ENCODE data around the gene IFIT1B.

The IFIT1B gene

DNA sequence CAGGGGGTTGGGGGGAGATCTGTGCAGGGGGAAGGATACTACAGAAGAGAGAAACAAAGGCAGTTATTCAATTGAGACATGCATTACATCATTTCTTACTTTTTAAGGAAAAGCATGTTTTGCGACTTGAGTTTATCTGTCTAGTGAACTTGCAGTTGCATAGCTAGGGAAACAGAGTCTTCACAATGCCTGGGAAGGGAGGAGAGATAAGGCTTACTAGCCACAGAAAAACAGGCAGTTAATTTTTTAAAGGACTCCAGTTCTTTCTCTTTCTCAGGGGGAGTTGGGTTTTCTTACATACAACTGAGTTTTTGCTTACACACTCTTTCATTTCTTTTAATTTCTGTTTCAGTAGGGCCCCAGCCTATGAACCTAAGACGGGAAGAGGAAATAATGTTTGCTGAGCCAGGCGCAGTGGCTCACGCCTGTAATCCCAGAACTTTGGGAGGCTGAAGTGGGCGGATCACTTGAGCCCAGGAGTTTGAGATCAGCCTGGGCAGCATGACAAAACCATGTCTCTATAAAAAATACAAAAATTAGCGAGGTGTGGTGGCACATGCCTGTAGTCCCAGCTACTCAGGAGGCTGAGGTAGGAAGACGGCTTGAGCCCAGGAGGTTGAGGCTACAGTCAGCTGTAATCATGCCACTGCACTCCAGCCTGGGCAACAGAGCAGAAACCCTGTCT is 27.1 kb upstream of the IFIT1B start:
- DNase-seq = peak; percentile 83

DNA sequence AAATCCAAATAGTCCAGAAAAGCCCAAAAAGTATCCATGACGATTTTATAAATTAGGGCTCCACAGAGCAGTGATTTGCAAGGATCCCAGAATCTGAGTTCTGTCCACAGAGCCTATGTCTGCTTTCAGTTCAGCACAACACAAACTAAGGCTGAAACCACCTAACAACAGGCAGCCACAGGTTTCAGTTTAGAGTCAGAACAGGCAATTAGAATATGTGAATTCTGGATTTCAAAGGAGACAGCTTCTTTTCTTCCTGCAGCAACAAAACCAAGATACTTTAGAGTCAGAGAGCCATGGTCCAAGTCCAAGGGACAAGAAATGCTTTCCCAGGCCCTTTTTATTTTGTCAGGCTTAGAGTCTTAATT is 26.5 kb upstream of the IFIT1B start:
- no peak for DNase-seq

DNA sequence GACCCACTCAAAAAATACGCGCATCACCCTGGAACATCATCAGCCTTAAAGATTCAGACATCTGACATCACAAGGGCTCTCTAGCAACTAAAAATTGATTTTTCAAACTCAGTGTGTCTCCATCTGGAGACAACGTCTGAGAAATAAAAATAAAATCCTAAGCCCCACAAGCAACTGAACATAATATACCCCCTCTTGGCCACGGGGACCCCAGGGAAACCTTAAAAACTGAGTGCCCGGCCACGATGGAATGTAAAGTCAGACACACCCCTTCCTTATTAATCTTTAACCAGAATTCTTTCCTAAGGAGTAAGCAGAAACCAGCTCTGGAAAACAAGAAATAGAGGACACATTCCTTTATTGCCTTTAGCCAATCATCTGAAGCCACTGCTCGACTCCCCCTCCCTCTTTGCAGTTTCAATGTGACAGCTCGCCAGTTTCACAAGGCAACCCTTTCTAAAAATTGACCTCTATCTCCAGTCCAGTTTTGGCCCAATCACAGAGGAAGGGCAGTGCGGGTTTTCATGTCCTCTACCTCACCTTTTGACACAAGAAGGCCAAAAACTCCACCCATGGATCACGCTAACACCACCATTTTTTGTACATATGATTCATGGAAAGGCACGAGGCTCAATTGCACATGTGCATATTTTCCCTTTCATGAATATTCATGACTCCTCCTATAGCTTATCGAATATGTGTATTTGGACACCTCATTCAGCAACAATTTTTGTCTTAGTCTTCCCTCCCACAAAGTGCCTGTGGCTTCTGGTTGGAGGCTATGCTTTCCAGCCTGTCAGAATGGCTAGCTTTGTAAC is 25.9 kb upstream of the IFIT1B start:
- no peak for DNase-seq

DNA sequence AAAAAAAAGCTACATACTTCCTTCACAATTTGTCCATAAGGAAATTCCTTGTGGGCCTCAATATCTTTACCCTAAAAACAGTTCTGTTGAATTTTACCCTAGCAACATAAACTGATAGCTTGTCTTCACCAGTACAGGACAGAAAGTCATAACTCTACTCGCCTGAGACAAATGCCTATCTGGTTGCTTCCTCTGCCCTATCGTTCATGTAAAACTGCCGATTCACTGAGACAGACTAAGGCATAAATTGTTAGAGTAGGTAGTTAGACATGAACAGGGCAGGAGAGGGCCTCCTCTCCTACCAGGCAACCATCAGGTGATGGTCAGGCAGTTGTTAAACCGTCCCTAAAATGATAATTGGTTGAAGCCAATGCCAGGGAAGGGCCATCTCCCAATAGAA is 25.1 kb upstream of the IFIT1B start:
- DNase-seq = no peak

DNA sequence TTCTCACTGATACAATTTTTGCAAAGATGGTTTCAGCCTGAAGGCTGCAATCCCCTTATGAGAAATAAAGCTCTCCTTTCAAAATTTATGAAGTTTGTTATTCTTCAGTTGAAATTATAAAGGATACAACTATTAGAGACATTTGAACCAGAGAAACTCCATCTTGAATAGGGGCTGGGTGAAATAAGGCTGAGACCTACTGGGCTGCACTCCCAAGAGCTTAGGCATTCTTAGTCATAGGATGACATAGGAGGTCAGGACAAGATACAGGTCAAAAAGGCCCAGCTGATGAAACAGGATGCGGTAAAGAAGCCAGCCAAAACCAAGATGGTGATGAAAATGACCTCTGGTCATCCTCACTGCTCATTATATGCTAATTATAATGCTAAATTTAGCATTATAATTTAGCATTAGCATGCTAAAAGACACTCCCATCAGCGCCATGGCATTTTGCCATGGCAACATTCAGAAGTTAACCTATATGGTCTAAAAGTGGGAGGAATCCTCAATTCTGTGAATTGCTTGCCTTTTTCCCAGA is 22.4 kb upstream of the IFIT1B start:
- DNase-seq = no peak

DNA sequence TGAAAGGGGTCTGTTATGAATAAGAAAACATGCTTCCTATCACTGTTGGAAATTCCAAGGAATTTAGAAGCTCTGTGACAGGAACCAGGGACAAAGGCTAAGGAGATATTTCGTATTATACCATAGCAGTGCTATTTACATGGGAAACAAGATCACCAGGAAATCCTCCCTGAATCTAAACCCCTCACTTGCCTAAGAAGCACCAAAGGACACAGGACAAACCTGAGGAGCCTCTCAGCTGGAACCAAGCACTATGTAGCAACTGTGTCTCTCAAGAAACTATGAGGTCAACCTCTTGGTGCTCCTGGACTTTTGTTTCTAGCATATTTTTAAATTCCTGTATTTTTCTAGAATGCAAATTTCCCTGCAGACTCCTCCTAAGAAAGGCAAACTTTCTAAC is 20.8 kb upstream of the IFIT1B start:
- DNase-seq = no peak

DNA sequence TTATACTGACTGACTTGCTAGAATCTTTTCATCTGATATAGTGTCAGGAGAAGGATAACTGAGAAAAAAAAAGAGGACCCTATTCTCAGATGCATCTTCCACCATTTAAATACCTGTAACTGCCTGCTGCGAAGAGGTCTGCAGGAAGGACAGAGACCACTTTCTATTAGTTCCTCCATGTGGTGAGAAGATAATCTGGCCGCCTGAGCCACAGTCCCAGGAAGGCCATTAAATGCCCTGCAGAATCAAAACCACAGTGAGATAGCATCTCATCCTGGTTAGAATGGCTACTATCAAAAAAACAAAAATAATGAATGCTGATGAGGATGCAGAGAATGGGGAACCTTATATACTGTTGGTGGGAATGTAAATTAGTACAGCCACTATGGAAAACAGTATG is 19.9 kb upstream of the IFIT1B start:
- DNase-seq = no peak

DNA sequence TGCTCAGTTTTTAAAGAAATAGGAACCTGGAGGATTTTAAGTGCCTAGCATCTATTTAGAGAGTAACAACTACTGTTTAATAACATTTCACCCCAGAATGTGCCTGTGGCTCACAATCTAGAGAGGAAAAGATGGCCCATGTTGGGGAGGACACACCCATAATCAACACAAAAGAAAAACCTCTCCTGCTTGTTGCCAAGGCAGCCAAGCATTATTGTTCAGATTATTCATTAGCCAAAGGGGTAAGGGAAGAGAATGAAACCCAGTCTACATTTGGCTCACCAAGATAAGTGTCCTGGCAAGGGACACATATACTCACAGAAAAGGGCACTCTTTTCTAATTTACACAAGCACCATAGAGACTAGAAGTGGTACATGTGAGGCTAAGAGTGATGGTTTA is 17.7 kb upstream of the IFIT1B start:
- no peak for DNase-seq

DNA sequence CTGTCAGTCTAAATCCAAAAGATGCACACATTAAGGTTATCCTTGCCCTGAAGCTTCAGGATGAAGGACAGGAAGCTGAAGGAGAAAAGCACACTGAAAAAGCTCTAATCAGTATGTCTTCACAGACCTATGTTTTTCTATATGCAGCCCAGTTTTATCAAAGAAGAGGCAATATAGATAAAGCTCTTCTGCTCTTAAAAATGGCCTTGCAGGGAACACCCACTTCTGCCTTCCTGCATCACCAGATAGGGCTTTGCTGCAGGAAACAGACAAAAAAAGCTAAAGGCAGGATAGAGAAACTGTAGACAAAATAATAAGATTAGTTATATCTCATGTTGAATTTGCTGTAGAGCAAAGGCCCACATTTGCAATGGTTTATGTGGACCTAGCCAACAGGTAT is 14.9 kb upstream of the IFIT1B start:
- DNase-seq = no peak

DNA sequence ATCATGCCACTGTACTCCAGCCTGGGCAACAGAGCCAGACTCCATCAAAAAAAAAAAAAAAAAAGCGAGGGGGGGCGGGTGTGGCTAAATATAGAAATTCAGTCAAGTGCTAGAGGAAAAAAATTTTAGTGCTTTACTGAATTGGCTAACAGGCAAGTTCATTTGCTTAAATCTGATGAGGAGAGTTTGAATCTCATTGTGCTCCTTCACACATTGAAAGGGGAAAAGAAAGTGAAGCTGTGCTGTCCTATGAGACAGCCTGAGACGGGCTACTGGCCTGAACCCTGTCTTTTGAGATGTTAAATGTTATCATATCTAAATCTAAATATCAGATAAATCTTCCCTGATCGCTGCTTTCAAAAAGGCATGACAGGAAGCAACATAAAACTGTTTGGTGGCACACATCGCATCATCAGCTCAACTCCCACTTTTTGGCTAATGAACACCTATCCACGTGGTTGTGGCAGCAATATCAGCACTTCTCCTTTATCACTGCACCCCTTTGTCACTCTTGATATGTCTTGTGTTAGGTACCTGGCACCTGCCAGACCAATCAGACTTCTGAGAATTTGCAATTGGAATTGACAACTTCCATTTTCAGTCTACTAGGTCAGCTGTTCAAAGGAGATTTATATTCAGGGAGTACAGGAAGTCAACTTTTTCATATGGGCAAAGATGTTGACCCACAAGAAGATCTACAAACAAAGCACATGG is 14.0 kb upstream of the IFIT1B start:
- peak; percentile 65 for DNase-seq

DNA sequence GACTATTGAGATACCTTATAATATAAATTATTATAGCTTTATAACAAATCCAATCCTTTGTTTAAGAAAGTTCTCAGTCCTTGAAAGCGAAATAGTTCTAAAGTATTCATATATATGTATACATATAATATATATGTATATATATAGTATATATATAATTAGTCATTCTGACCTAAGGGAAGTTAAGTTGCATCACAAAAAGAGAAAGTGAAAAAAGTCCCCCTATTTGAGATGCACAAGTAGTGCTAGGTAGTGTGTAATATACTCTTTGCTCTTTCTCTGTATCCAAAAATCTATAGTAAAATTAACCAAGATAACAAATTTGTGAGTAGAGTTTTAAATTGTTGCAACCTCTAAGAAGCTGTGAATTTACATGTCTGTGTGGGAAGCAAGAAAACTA is 13.3 kb upstream of the IFIT1B start:
- peak; percentile 62 for DNase-seq

DNA sequence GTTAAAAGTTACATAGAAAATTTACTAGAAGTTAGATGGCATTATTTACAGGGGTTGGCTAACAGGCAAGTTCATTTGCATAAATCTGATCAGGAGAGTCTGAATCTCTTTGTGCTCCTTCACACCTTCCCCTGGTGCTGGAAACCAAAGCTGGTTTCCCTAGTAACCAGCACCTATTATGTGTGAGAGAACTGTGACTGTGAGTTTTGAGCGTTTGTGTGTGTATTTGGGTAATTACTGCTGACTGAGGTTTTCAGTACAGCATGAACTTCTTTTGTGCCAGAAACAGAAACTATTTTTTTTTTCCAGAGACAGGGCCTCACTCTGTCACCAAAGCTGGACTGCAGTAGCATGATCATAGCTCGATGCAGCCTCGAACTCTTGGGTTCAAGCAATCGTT is 10.3 kb upstream of the IFIT1B start:
- DNase-seq = no peak

DNA sequence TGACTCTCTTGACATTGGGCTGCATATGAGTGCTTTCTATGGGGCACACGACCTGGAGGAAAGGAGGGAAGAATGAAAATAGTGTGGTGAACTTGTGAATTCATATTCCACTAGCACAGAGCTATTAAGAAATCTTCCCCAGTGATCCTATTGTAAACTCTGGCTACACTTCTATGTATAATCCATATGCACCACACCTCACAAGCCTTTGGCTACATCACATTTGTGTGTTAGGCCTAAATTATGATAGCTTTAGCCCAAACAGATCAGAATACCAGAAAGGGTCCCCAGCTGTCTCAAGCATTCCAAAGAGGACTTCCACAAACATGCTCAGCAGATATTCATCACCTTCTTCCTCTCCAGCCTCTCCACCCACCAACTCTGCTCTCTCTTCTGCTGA is 9.7 kb upstream of the IFIT1B start:
- no peak for DNase-seq

DNA sequence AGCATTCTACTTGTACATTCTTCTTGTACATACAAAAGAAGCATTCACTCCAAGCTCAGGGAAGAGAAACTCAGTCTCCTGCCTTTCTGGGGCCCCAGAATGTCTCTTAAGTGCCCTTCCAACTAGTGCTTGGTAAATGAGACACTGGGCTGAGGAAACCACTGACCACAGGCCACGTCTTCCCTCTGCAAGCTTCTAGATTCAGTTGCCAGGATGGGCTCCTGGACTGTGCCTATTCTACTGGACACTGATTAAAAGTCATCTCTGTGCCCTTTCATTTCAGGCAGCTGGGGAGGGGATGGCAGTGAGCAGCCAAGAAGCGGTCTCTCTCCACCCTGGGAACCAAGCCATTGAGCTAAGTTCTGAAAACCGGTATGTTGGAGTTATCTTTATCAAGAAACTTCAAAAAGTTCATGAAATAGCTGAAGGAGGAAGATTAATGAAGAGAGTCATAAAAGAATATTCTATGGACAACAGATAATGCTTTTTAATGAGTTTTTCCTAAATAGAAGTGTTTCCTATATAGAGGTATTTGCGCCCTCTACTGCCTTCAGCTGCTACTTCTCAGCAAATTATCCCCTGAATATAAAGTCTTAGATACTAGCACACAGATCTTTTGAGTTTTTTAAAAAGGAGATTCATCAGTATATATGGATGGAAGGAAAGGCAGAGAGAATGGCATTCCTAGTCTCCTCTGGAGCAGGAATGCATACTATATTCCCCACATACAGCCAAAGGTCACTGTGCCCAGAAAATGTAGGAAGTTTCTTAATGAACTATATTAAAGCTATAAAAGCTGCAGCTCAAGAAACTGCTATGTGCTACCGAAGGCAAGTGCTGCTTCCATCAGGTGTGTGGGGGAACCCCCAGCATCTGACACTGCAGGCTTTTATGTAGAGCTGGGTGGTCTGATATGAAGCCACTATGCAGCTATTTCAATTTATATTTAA is 8.4 kb upstream of the IFIT1B start:
- DNase-seq = peak; percentile 41

DNA sequence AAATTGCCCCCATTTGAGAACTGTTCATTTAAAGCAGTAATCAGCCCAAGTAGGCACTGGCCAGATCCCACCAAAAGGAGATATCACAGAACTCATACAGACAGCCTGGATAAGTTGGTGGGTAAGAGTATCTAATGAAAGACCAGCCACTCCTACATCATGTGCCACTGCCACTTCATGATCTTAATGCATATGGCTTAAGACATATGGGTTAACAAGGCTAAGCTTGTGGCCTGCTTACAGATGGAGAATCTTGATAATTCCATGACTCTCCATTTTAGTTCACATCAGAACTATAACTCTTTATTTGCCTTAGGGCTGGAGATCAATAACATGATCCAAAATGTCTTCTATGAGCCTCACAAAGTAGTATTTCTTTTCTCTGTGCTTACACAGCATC is 6.8 kb upstream of the IFIT1B start:
- no peak for DNase-seq

DNA sequence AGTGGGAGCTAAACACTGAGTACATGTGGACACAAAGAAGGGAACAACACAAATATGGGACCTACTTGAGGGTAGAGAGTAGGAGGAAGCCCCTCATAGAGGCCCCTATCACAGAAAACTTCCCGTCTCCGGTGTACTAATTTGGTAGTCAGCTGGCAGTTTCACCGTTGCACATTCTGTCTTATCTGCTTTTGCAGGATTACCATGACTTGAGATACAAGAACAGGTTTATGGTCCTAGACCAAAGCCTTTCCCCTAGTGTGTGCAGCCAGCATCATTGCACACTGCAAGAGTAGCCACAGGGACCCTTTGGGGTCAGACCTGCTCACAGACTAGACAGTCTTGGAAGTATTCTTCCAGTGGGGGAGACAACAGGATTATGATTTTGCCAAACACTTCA is 5.9 kb upstream of the IFIT1B start:
- DNase-seq = no peak

DNA sequence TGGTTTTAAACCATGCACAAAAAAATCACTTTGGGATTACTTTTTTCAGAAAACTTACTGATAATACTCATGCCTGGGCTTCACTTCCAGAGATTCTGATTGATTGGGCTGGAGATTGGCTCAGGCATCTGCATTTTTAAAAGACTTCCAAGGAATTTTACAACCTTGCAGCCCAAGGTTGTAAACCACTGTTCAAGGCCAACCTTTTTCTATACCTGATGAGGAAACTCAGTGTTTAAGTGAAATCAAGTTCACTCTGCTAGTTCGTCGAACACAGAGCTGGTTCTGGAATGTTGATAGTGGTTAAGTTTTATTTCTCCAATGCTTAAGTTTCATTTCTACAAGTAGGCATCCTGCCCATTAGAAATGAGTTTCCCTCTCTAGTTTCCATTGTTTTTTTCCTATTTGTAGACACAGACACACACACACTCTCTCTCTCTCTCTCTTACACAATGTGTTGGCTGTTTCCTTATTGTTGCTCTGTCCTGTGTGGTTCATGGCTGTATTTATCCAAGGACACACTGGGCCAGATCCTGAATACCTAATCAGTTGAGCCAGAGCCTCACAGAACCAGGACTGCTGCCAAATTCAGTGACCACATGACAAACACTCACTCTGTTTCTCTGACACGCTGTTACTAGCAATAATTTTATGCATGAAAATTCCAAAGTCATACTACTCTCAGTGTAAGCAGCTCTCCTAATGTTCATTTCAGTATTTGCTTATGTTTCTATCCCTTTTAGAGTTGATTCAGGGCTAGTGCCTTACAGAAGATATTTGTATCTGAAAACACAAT is 3.7 kb upstream of the IFIT1B start:
- peak; percentile 77 for DNase-seq

DNA sequence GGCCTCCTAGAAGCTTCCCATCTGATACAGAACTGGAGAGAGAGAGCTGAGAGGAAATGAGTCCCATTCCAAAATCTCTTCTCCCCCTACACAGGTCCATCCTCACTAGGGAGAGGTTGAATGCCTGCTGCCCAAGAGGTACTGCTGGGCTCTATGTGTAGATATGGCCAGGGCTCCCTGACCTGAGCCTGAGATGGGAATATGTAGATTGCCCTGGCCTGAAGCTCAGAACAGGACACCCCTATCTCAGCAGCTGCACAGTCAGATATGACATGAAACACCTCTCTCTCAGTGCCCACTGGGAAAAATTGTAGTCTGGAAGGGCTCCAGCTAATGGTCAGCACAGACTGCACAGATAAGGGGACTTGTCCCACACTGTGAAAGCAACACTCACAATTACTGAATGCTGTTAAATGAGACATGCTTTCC is 3.1 kb upstream of the IFIT1B start:
- DNase-seq = no peak

DNA sequence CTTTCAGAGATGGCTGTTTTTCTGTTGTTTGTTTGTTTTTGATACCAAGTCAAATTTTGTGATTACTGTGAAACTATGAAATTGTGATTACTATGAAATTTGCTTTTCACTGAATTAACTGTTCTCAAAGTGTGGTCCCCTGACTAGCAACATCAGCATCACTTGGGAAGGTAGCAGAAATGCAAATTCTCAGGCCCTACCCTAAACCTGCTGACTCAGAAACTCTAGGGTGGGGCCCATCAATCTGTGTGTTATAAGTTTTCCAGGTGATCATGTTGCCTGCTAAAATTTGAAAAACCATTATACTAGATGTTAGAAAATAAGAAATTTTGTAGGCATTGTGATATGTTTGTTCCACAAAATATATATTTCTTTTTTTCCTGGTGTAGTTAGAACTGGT is 1.2 kb downstream of the IFIT1B start:
- no peak for DNase-seq

DNA sequence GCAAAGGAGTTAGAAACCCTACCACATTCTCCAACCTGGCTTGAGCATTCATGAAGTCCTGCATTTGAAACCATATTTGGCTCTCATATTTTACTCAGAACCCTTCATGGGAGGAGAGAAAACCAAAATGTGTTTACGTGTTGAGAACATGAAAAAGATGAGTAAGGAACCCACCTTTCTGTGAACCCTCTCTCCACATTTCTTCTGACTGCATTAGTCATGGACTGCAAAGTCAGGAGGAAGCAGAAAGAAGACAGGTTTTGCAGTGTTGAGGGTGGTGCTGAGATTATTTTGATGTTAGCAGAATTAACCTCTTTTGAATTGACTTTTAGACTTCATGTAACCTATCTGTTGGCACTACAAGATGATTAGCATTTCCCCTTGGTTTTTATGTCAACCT is 4.9 kb downstream of the IFIT1B start:
- DNase-seq = no peak

DNA sequence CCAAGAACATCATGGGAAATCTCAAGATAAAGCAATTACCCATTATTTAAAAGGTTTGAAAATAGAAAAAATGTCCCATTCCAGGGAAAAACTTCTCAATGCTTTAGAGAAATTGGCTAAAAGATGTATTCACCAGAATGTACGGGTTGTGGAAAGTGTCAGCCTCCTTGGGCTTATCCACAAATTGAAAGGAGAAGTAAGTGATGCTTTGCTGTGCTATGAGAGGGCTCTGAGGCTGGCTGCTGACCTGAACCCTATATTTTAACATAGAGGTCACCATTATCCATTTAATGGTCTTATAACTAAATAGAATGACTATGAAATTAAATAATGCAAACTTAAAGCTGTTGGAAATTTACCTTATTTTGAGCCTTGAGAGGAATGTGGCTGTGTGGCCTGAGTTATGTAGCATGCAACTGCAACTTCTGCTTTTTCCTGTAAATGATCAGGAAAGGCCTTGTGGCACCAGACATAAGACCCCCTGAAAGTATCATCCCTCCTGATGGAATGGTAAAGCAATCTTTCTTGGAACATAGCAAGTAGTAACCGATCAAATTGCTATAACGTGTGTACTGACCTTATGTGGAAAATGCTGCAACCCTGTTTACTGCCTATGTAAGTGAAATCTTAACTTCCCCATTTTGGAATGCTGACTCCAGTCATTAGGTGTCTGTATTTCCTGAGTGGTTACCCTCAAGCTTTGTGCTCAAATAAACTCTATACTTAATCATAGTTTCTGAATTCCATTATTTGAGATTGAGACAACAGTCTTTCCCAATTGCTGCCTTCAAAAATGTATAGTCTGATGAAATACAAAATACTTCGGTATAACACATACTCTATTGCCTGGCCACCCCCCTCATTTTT is 6.9 kb downstream of the IFIT1B start:
- DNase-seq = peak; percentile 92
